Activated CD8-positive, alpha-beta memory T cell treated with anti-CD3 and anti-CD28 coated beads, Interleukin-2, amount 50 U/mL, for 1 hour (primary cell): ENCODE results near the gene SLC17A2.

Source experiments
- DNase-seq: peaks from one replicate; pipeline ENCODE4 v3.0.0-alpha.2; 2020; ENCODE audit errors: extremely low read depth

Gene SLC17A2

DNA sequence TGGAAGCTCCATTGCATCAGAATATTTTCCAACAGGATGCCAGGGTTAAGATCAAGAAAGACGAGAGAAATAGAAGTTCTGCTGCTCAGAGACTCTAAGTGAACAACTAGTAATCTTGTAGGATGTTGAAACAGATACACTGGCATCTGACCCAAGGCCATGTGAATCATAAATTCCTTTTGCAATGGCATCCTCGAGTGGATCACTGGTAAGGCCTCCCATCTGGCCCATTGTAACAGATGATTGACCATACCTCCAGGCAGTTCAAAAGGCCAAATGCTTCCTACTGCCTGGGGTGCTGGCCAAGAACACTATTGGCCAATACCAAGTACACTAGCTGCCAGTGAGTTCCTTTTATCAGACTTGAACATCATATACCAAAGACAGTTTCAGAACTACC, 46.5 kb downstream of the SLC17A2 start:
- DNase-seq = no peak

DNA sequence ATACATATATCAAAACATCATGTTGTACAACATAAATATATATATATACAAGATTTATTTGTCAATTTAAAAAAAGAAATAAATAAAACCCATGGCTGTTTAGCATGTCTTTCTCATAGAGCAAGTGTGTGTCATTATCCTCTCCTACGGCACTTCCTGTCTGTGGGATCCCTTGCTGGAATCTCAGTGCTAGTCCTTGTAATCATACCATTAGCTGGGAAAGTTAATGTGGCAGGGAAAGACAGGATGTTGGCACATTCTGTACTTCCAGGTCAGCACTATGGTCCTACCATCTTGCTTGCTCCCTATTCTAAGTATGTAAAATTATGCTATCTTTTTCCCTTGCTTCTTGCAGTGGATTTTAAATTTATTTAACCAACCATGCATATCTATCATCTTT, 47.0 kb downstream of the SLC17A2 start:
- DNase-seq = no peak

DNA sequence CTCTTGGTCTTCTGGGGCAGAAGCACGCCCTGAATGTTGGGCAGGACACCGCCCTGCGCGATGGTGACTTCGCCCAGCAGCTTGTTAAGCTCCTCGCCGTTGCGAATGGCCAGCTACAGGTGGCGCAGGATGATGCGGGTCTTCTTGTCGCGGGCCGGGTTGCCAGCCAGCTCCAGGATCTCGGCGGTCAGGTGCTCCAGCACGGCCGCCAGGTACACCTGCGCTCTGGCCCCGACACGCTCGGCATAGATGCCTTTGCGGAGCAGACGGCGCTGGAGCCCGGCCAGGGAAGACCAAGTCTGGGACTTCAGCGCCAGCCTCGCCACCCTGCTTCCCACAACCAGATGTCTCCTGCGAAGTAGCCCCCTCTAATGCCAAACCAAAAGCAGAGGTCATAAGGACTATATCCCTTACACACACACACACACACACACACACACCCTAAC, 48.4 kb downstream of the SLC17A2 start:
- no peak for DNase-seq

DNA sequence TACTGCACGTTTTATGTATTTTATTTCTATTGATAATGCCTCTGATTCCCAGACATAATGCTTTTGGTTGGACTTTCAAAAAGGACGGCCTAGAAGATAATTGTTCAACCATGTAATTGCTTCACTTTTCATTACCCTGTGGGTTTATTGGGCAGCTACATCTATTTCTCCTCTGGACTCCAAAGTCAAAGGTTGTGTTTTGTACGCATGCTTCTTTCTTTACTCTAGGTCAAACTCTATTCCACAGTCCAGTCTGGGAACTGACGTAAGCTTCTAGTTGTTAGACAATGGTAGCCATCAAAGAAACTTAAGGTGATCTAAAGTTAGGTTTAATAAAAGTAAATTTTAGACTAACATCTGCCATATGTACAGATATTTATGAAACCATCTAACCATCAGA, 49.9 kb downstream of the SLC17A2 start:
- DNase-seq = no peak

DNA sequence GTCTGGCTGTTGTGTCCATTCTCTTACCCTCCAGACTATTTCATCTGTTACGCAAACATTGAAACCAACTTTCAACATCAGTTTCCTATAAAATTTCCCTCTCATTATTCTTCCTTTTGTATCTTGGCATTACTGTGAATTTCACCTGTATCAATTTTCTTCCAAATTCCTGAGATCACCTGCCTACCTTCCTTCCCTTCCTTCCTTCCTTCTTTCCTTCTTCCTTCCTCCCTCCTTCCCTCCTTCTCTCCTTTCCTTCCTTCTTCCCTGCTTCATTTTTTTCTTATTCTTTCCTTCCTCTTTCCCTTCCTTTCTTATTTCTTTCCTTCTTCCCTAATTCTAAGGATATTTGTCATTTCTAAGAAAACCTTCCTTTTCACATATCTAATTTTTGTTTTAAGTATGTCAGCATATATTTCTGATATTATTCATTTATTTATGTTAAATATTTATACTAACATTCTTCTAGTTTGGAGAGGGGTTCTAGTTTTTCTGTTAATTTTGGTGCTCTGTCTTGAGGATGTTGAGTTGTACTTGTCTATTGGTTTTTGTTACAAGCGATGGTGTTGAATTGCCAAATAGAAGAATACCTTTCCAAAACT, 51.7 kb downstream of the SLC17A2 start:
- DNase-seq = no peak

DNA sequence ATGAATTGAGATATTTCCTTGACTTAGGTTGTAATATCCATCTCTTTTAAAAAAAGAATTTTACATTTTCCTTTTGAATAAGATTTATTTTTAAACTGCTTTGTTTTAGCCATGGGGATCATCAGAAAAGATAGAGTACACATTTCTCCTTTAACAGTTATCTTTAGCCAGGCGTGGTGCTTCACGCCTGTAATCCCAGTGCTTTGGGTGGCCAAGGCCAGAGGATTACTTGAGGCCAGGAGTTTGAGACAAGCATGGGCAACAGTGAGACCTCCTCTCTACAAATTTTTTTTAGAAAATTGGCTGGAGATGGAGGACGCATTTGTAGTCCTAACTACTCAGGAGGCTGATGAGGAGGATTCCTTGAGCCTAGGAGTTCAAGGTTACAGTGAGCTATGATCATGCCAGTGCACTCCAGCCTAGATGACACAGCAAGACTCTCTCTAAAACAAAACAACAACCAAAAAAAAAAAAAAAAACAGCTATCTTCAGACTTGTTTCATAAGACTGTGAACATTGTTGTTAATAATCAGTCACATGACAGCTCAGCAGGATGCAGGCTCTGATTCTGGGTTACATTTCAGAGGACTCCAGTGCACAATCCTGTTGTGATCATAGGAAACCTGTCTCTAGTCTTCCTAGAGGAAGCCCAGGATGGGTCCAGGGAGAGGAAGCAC, 54.4 kb downstream of the SLC17A2 start:
- no peak for DNase-seq

DNA sequence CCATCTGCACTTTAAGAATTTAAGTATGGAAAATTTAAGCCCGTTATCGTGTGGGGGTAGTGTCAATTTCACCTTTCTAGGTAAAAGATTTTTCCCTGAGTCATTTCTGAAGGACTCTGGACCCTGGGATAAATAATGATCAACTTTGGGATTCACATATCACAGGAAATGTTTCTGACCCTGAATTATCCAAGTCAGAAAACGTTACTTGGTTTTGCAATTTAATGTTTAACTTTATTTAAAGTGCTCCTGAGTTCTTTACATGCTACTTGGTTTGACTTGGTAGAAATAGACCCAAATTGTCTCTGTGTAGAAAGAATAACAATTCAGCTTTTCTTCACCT, 55.0 kb downstream of the SLC17A2 start:
- no peak for DNase-seq

DNA sequence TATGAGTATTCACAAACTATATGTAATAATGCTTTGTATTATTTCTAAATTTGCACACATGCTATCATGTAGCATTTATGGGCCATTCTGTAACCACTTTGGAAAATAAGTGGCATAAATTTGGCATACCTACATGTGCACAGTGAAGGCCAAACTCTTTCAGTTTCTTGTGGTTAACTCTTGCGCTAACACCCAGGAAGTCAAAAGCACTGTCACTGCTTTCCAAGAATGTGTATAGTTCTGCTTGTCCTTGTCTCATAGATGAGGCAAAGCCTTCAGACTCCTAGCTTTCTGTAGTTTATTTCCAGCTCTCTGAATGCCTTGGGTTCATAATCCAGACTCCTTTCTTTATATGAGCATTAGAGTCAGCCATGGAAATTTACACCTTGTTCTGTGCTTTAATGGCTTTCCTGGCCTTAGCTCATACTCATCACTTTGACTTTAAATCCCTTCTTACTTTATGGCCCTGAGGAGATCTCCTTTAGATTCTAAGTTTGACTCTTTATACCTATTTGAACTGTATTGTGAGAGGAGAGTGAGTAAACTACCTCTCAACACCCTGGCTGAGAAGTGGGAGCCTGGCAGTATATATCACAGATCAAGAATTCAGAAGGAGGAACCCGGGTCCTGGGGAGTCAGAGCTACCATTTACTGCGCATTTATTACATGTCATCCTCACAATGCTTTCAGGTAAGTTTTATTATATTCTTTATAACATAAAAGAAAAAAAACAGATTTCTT, 55.5 kb downstream of the SLC17A2 start:
- DNase-seq = no peak

DNA sequence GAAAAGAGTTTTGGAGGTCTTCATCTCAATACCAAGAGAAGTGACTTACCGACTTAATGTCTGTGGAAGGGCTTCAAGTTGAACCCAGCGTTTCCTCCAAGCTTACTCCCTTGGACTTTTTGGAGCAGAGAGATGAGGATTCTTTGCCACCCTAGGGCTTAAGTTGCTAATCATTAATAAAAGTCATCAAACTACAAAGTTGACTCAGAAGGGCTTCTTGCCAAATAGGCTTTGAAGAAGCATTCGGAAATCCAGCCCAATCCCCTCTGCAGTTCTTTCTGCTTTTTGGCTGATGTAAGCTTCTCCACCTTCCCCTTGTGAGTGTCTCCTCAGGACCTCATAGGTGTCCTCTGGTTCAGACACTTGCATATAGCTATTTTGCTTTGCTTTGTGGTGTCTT, 56.4 kb downstream of the SLC17A2 start, which contains the start of gene SLC17A3:
Gene SLC17A3, minus strand, starts transcription at position 126 of the 400 bp plus-strand sequence. CDS start 5,856 bp downstream, outside the sequence.
- no peak for DNase-seq

DNA sequence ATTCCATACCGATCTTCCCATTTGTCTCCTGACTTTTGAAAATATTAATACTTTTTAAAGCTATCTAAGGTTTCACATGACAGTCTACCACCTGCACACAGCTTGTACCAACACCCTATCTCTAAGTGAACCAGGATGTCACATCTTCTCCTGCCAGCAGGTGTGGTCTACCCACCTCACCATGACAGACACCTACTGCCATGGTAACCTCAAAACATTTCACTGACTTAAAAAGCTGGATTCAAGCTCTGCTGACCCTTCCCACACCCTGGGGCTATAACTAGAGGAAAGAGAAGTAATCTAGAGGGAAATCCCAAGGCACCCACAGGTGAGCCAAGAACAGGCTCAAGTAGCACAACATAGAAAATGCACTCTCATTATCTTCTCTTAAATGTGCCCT, 57.7 kb downstream of the SLC17A2 start:
- DNase-seq = no peak

DNA sequence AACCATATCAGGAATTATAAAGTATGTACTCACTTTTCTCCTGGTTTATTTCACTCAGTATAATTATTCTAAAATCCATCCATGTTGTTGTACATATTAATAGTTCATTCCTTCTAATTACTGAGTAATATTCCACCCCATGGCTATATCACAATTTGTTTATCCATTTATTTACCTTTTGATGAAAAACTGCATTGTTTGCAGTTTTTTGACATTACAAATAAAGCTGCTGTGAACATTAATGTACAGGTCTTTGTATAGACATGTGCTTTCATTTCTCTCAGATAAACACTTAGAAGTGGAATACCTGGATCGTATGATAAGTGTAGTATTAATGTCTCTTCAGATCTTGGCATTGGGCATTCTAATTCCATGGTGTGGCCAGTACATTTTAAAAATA, 60.7 kb downstream of the SLC17A2 start:
- no peak for DNase-seq

DNA sequence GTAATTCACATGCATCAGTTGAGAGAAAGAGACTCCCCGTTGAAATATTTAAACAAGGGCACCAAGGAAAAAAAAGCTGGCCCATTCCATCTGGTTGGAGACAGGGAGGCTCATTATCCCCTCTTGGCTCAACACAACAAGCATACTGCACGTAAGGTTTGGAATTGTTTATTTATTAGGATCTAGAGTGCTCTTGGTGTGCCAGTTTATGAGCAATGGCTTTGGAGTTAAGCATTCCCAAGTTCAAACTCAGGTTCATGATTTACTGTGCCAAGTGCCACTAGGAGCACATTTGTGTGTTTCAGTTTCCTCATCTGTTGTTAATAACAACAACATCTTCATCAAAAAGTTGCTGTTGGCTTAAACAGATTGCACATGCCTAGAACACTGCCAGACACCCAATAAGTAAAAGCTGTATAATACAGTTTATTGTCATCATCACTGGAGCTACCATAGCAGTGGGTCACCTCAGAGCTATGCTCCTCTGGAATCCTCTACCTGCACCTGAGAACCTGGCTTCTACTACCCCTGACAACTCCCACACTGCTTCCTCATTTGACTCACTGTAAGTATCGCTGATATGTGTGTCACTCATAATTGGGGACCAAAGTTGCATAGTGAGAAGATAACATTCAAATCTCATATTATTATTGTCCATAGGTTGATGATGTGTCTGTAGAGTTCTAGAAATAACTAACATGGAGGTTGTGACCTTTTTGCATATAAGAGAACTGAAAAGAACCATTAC, 61.9 kb downstream of the SLC17A2 start:
- DNase-seq = no peak

DNA sequence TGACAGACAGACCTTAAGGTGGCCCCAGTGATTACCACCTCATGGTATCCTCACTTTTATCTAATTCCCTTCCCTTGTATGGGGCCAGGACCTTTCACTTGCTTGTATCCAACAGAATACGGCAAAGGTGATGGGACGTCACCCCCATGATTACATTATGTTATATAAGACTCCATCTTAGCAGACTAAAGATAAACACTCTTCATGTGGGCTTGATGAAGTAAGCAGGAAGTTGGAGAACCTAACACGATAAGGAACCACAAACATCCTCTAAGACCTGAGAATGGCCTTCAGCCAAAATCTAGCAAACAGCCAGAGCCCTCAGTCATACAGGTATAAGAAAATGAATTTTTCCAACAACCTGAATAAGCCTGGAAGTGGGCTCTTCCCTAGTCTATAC, 64.5 kb downstream of the SLC17A2 start:
- no peak for DNase-seq

DNA sequence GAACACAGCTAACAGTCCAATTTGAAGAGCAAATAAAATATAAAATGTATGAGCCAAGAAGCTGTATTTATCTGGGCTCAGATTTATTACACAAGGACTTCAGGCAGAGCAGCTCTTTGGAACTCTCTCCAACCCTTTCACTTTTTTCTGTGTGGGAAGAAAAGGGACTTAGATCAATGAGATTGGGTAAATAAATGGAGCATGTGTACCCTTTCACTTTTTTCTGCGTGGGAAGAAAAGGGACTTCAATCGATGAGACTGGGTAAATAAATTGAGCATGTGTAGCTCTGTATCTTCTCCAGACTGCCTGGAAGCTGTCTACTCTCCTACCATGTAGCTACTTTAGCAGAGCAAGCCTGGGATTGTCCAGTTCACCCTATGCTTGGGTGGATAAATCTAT, 67.1 kb downstream of the SLC17A2 start:
- no peak for DNase-seq
